BLaER1 (cell line): ENCODE data around the gene PGA3.
"Not testable (repeated sequence)": the region's sequence is repeated elsewhere in the genome, so short reads cannot be mapped to it uniquely, and the experiment has no call there.

Experiments
- H3K27ac ChIP-seq: shearing (Covaris generic); formaldehyde crosslinking; 2 replicates; pipeline ENCODE4 v1.8.1; 2022
- H3K27me3 ChIP-seq: shearing (Covaris generic); formaldehyde crosslinking; 2 replicates; pipeline ENCODE4 v1.8.1; 2022
- H3K36me3 ChIP-seq: shearing (Covaris generic); formaldehyde crosslinking; 2 replicates; pipeline ENCODE4 v1.8.1; 2022
- H3K4me1 ChIP-seq: shearing (Covaris generic); formaldehyde crosslinking; 2 replicates; pipeline ENCODE4 v1.8.1; 2022
- H3K4me2 ChIP-seq: shearing (Covaris generic); formaldehyde crosslinking; 2 replicates; pipeline ENCODE4 v1.8.1; 2022
- H3K4me3 ChIP-seq: shearing (Covaris generic); formaldehyde crosslinking; 2 replicates; pipeline ENCODE4 v1.8.1; 2022
- H3K9ac ChIP-seq: shearing (Covaris generic); formaldehyde crosslinking; 2 replicates; pipeline ENCODE4 v1.8.1; 2022
- H3K9me3 ChIP-seq: shearing (Covaris generic); formaldehyde crosslinking; 2 replicates; pipeline ENCODE4 v1.8.1; 2022
- H4K20me1 ChIP-seq: shearing (Covaris generic); formaldehyde crosslinking; 2 replicates; pipeline ENCODE4 v1.8.1; 2022
- Cebpa-rat ChIP-seq: shearing (Covaris generic); IDR thresholded peaks from 2 replicates; pipeline ENCODE4 v1.8.1; 2022

Gene PGA3

DNA sequence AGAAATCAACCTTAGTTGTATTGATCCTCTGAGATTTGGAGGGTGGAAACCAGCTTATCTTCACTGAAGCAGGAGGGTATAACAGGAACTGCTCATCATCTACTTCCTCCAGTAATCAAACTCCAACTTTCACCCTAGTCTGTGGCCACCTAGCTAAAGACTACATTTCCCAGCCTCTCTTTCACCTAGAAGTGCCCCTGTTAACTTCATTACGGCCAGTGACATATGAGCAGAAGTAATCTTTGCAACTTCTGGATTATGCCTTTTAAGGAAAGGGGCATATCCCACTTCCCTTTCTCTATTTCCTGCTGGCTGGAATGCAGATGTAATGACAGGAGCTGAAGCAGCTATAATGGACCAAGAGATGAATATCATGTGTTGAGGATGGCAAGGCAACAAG, 34.5 kb upstream of the PGA3 start:
- no peaks in the 10 kb centered on the region for H3K36me3 ChIP-seq
- TF ChIP-seq Cebpa-rat = no peak
- no peak overlapping the region for H3K4me3 ChIP-seq
- no peak overlapping the region for H3K27ac ChIP-seq
- no peaks in the 10 kb centered on the region for H4K20me1 ChIP-seq
- peaks cover 25% of the 10 kb centered on the region for H3K4me1 ChIP-seq
- no peaks in the 10 kb centered on the region for H3K27me3 ChIP-seq
- peaks cover 6% of the 10 kb centered on the region; the same call in 1 of the 2 replicates for H3K9me3 ChIP-seq
- no peak overlapping the region for H3K4me2 ChIP-seq
- H3K9ac ChIP-seq = no peak overlapping the region

DNA sequence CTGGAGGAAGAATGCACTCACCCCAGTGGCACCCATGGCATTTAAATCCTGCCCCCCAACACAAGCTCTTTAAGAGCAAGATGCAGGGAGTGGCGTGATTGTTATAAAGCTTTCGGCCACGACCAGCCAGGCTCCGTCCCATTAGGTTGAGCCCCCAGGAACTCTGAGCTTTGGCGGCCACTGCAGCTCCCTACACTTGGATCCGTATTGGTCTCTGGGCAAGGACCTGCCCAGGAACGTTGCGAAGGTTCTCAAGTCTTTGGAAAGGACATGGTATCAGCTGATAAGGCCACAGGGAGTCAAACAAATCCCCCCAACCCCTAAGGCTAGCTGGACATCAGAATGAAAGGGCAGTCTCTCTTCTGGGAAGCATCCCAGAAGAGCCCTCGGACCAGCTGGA, 32.7 kb upstream of the PGA3 start:
- Histone ChIP-seq H4K20me1 (no peaks in the 10 kb centered on the region), H3K9me3 (peaks cover 6% of the 10 kb centered on the region; the same call in 1 of the 2 replicates), H3K9ac (no peak overlapping the region), H3K27ac (no peak overlapping the region), H3K4me2 (no peak overlapping the region), H3K27me3 (no peaks in the 10 kb centered on the region), H3K36me3 (no peaks in the 10 kb centered on the region), H3K4me1 (peaks cover 25% of the 10 kb centered on the region), H3K4me3 (no peak overlapping the region)
- TF ChIP-seq Cebpa-rat = no peak

DNA sequence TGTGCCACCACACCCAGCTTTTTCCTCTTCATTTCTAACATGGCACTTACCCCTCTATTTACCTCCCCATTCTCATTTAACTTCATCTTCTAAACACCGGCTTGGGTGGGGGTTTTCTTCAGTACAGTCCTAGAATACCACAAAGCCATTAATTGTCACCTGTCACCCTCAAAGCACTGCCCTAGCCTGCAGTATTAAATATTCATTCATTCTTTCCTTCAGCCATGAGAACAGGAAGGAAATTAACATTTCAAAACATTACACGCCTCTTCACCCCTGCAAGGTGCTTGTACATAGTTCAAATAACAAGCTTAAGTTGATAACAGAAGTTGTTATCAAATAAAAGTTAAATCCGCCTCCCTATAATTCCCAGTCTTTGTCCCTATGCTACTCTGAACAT, 31.4 kb upstream of the PGA3 start:
- Histone ChIP-seq H3K4me2 (peak overlapping the region; percentile 51), H3K27me3 (no peaks in the 10 kb centered on the region), H4K20me1 (no peaks in the 10 kb centered on the region), H3K9me3 (peaks cover 6% of the 10 kb centered on the region; the same call in 1 of the 2 replicates), H3K9ac (no peak overlapping the region), H3K4me1 (peaks cover 25% of the 10 kb centered on the region), H3K27ac (no peak overlapping the region), H3K36me3 (no peaks in the 10 kb centered on the region), H3K4me3 (no peak overlapping the region)
- no peak for TF ChIP-seq Cebpa-rat

DNA sequence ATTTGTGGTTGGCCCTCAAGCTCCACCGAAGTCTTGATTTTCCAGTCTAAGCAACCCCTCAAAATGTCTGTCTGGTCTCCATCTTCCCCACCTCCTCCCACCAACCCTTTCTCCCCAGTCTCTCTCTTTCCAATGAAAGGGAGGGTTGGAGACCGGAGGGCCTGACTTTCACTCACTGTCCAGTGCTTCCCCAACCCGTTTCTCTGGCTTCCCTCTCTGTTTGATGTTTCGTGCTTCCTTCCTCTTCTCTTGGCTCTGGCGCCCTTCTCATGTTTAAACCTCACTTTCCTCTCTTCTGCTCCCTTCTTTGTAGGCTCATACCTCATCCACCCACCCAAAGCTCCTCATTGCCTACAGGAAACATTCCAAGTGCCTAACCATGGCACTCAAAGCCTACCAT, 31.0 kb upstream of the PGA3 start:
- Histone ChIP-seq H3K27ac (no peak overlapping the region), H3K4me1 (peaks cover 23% of the 10 kb centered on the region), H4K20me1 (no peaks in the 10 kb centered on the region), H3K27me3 (no peaks in the 10 kb centered on the region), H3K9me3 (peaks cover 6% of the 10 kb centered on the region; the same call in 1 of the 2 replicates), H3K4me3 (no peak overlapping the region), H3K4me2 (peak overlapping the region; percentile 51), H3K36me3 (no peaks in the 10 kb centered on the region), H3K9ac (no peak overlapping the region)
- no peak for TF ChIP-seq Cebpa-rat

DNA sequence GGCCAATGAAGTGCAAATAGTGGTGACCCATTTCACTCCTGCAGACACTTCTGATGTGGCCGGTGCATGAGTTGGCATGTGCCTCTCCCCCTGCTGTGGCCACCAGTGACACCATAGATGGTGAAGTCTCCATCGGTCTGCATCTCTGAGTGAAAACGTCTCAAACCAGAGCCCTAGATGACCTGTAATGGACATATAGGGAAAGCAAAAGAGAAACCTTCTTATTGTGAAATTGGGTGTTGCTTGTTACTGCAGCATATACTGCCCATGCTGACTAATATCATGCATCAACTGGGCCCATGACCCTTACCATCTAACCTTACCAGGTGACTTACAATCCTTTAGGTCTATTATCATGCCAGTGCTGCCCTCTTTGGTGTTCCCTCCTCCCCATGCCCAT, 30.4 kb upstream of the PGA3 start:
- Histone ChIP-seq H3K9me3 (peaks cover 6% of the 10 kb centered on the region; the same call in 1 of the 2 replicates), H3K9ac (no peak overlapping the region), H3K36me3 (no peaks in the 10 kb centered on the region), H3K27ac (no peak overlapping the region), H3K4me2 (peak overlapping the region; percentile 51; the same call in 1 of the 2 replicates), H3K4me1 (peaks cover 18% of the 10 kb centered on the region), H4K20me1 (no peaks in the 10 kb centered on the region), H3K27me3 (no peaks in the 10 kb centered on the region), H3K4me3 (no peak overlapping the region)
- TF ChIP-seq Cebpa-rat = no peak

DNA sequence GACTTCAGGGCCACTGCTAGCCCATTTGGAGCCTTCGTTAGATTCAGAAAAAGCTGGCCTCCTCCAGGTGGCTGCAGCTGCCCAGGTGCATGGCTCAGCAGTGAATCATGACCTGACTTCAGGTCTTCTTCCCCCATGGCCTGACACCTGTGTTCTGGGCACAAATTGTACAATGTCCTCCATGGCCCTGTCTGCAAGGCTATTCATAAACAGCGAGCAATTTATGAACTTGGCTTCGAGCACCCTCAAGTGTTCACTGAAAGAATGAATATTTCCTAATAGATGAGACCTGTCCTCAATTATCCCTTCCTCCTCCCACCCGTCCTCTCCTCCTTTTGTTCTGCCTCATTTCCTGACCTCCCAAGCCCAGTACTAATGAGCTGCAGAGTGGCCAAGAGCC, 29.9 kb upstream of the PGA3 start:
- H3K27me3 ChIP-seq = no peaks in the 10 kb centered on the region
- H3K4me2 ChIP-seq = no peak overlapping the region
- H4K20me1 ChIP-seq = no peaks in the 10 kb centered on the region
- no peak for TF ChIP-seq Cebpa-rat
- no peak overlapping the region for H3K4me3 ChIP-seq
- no peak overlapping the region for H3K27ac ChIP-seq
- H3K9me3 ChIP-seq = peaks cover 6% of the 10 kb centered on the region; the same call in 1 of the 2 replicates
- H3K36me3 ChIP-seq = no peaks in the 10 kb centered on the region
- no peak overlapping the region for H3K9ac ChIP-seq
- H3K4me1 ChIP-seq = peaks cover 16% of the 10 kb centered on the region

DNA sequence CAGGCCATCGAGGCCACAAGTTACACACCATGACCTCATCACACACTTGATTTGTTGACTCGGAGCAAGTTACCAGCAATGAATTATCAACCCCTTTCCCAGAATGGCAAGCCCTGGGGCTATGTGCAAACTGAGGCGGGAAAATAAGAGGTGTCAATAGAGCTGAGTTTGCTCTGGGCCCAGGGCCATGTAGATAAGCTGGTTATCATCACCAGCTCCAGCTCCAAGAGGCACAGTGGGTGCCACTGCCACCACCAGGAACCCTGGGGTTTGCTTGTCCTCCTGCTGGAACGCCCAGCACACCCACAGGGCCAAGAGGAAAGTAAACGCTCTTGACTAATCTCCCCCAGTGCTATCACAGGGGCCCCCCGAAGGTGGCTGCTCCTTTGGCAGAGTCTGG, 29.0 kb upstream of the PGA3 start:
- Histone ChIP-seq H3K4me2 (no peak overlapping the region), H4K20me1 (no peaks in the 10 kb centered on the region), H3K36me3 (no peaks in the 10 kb centered on the region), H3K4me1 (peaks cover 16% of the 10 kb centered on the region), H3K27me3 (no peaks in the 10 kb centered on the region), H3K4me3 (no peak overlapping the region), H3K9ac (no peak overlapping the region), H3K27ac (no peak overlapping the region), H3K9me3 (peaks cover 1% of the 10 kb centered on the region; the same call in 1 of the 2 replicates)
- no peak for TF ChIP-seq Cebpa-rat

DNA sequence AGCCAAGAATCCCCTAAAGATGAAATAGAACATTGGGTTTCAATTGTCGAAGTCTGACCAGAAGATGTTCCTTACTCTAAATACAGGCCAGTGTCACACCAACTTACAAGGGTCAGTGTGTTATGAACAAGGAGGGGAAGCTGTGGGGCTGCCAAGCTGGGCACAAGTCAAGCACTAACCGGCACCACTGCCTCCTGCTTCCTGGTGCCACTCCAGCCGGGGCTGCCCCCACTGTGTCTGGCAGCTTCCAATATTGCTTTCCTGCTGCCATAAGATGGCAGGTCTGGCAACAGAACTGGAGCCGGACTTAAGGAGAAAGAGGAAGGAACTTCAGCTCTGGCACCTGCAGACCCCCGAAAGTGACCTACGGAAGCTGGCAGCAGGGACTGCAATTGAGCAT, 28.4 kb upstream of the PGA3 start:
- H3K4me2 ChIP-seq = no peak overlapping the region
- no peaks in the 10 kb centered on the region for H3K27me3 ChIP-seq
- no peaks in the 10 kb centered on the region for H4K20me1 ChIP-seq
- H3K9me3 ChIP-seq = no peaks in the 10 kb centered on the region; the same call in 1 of the 2 replicates
- no peak overlapping the region for H3K27ac ChIP-seq
- H3K4me3 ChIP-seq = no peak overlapping the region
- H3K36me3 ChIP-seq = no peaks in the 10 kb centered on the region
- H3K9ac ChIP-seq = no peak overlapping the region
- no peak for TF ChIP-seq Cebpa-rat
- H3K4me1 ChIP-seq = peaks cover 16% of the 10 kb centered on the region

DNA sequence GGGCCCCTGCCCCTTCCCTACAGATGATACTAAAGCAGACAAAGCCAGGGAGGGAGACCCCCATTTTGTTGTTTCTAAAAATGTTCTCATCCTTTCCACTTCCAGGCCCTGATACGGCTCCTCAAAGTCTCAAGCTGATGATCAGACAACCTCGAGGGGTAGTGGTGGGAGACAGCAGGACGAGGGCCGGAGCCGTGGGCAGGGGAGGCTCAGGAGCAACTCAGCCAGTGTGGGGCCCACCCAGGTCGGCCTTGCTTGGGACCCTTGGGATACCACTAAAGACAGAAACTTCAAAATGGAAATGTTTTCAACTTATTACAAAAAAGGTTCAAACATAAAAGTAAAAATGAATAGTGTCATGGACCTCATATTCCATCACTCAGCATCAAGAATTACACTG, 26.9 kb upstream of the PGA3 start:
- H3K9me3 ChIP-seq = no peaks in the 10 kb centered on the region; the same call in 1 of the 2 replicates
- H3K4me2 ChIP-seq = no peak overlapping the region
- no peak for TF ChIP-seq Cebpa-rat
- no peak overlapping the region for H3K4me3 ChIP-seq
- H3K4me1 ChIP-seq = peaks cover 14% of the 10 kb centered on the region
- no peaks in the 10 kb centered on the region for H3K27me3 ChIP-seq
- H4K20me1 ChIP-seq = no peaks in the 10 kb centered on the region
- no peak overlapping the region for H3K9ac ChIP-seq
- no peaks in the 10 kb centered on the region for H3K36me3 ChIP-seq
- H3K27ac ChIP-seq = no peak overlapping the region

DNA sequence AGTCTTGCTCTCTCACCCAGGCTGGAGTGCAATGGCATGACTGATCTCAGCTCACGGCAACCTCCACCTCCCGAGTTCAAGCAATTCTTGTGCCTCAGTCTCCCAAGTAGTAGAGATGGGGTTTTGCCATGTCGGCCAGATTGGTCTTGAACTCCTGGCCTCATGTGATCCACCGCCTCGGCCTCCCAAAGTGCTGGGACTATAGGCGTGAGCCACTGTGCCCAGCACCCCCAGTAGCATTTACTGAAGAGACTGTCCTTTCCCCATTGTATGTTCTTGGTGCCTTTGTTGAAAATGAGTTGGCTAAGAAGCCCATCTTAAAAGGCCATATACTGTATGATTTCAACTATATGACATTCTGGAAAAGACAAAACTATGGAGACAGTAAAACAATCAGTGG, 23.1 kb upstream of the PGA3 start:
- not testable (repeated sequence) for H3K4me3 ChIP-seq, H3K4me1 ChIP-seq, H3K36me3 ChIP-seq, H3K4me2 ChIP-seq, H3K9ac ChIP-seq, H3K27me3 ChIP-seq, H3K27ac ChIP-seq, H4K20me1 ChIP-seq, H3K9me3 ChIP-seq

DNA sequence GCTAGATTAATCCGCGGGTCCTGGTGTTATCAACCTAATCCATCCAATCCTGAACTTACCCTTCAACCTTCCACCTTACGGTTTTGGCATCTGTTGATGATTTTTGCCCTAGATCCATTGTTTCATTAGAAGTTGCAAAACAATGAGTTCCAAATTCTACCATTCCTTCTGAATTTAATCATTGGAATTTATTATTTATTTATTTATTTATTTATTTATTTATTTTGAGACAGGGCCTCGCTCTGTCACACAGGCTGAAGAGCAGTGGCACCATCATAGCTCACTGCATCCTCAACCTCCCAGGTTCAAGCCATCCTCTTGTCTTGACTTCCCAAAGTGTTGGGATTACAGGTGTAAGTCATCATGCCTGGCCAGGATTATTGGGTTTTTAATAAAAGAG, 21.8 kb upstream of the PGA3 start:
- no peaks in the 10 kb centered on the region for H3K36me3 ChIP-seq
- TF ChIP-seq Cebpa-rat = no peak
- H3K27me3 ChIP-seq = no peaks in the 10 kb centered on the region
- no peak overlapping the region for H3K27ac ChIP-seq
- no peaks in the 10 kb centered on the region for H4K20me1 ChIP-seq
- H3K4me1 ChIP-seq = no peaks in the 10 kb centered on the region
- H3K4me2 ChIP-seq = no peak overlapping the region
- H3K4me3 ChIP-seq = no peak overlapping the region
- H3K9me3 ChIP-seq = no peaks in the 10 kb centered on the region
- H3K9ac ChIP-seq = no peak overlapping the region
